ENCODE measurements around the gene KLK7.

KLK7 gene

GRCh38 chr19:50983625-50984292 lies at the start of gene KLK7:
KLK7 (minus strand) TSS chr19:50983917; CDS start chr19:50982399, 1,518 bp downstream.
- TF ChIP-seq ZFX (IDR thresholded peaks at IDR 0.05) (no peak), CTCF (conservative IDR thresholded peaks at IDR 0.05) (no peak)
- no peak within 1 kb of the TSS for H3K27ac ChIP-seq

DNA sequence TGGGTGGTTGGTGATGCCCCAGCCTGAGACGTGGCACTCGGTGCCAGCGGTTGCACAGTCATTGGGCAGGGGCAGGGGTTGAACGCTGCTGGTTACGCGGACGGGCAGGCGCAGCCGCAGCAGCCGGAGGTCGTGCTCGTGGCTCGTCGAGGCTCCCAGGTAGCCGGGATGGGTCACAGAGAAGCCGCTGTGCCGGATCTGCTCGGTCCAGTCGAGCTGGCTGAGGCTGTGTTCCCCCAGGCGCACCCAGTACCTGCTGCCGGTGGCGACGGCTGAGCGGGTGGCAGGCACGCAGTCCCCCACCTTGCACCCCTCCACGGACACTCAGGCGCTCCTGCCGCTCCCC lies 48.1 kb upstream of the KLK7 start:
- TF ChIP-seq ZFX (IDR thresholded peaks at IDR 0.05), result no peak
- no peak for TF ChIP-seq CTCF (conservative IDR thresholded peaks at IDR 0.05)
- H3K27ac ChIP-seq, result no peak overlapping the region

GRCh38 chr19:51031220-51031879 lies 47.6 kb upstream of the KLK7 start:
- TF ChIP-seq ZFX (IDR thresholded peaks at IDR 0.05), result no peak
- no peak for TF ChIP-seq CTCF (conservative IDR thresholded peaks at IDR 0.05)
- H3K27ac ChIP-seq, result no peak overlapping the region

DNA sequence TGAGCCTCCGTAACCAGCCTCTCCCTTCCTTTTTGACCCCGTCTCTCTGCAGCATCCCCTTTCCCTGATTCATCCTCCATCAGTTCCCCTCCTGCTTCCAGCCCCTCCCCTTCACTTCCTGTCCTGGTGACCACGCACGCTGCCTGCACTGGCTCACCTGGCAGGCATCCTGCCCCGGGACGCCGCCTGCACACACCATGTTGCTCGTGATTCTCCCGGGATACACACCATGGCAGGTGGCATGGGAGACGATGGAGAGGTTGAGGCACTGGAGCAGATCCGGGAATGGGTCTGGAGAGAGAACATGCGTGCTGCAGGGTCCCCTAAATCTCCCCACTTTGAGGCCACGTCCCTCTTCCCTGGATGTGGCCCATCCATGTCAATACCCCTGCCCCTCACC lies 46.9 kb upstream of the KLK7 start:
- TF ChIP-seq CTCF (conservative IDR thresholded peaks at IDR 0.05) (no peak), ZFX (IDR thresholded peaks at IDR 0.05) (no peak)
- no peak overlapping the region for H3K27ac ChIP-seq

DNA sequence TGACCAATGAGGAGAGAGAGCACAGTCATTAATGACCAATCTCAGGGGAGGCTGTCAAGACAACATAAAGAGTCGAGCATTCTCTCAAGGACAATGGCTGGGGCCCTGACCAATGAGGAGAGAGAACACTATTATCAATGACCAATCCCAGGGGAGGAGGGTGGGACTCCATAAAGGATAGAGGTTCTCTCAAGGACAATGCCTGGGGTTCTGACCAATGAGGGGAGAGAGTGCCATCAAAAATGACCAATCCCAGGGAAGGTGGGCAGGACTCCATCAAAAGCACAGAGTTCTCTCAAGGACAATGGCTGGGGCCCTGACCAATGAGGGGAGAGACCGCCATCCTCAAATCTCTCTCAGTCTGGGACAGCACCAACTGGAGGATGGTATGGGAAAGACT lies 46.0 kb upstream of the KLK7 start:
- no peak overlapping the region for H3K27ac ChIP-seq
- TF ChIP-seq CTCF (conservative IDR thresholded peaks at IDR 0.05) (no peak), ZFX (IDR thresholded peaks at IDR 0.05) (no peak)

GRCh38 chr19:51027873-51028272 lies 44.2 kb upstream of the KLK7 start:
- no peak overlapping the region for H3K27ac ChIP-seq
- TF ChIP-seq ZFX (IDR thresholded peaks at IDR 0.05) (no peak), CTCF (conservative IDR thresholded peaks at IDR 0.05) (no peak)

DNA sequence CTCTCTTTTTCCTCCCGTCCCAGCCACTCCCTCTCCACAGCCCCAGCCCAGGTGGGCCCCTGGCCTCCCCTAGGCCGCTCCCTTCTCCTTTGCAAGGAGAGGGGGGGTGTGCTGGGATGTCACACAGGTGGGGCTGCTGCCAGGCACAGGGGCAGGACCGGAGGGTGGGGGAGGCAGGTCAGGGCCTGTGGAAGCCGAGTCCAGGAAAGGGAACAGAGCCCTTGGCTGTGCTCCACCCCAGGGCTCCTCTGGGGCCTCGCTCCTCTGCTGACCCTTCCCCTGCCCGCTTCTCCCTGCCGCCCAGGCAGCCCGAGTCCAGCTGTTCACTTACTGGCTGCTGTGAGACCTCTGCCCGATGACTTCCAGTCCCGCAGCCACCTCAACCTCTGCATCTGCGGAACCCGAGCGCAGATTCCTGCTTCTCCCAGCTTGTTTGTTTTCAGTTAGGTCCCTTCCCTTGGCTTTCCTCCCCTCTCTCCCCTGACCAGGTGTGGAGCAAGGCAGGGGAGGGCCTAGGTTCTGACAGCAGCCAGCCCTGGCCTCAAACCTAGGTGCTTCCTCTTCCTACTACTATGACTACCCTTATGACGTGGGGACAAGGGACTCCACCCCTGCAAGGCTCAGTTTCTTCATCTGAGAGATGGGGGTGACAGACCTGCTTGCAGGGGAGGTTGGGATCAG lies 43.5 kb upstream of the KLK7 start:
- TF ChIP-seq CTCF (conservative IDR thresholded peaks at IDR 0.05) (no peak), ZFX (IDR thresholded peaks at IDR 0.05) (no peak)
- H3K27ac ChIP-seq, result no peak overlapping the region
